HepG2 (cell line): ENCODE data around the gene SORD.
"Not testable (repeated sequence)": the region's sequence is repeated elsewhere in the genome, so short reads cannot be mapped to it uniquely, and the experiment has no call there.

ENCODE experiments used
- POLR2A ChIP-seq, 2 experiments: IDR thresholded peaks; 2 replicates each; pipeline ENCODE4 v1.6.1; 2011; ENCODE audit warnings: low read depth in 2 of 2, low read length in 2 of 2, mild to moderate bottlenecking in 1 of 2, moderate library complexity in 1 of 2; ENCODE audit not compliant: insufficient read depth in 1 of 2
- TCF7L2 ChIP-seq: IDR thresholded peaks from 2 replicates; pipeline ENCODE4 v1.6.1; 2011; ENCODE audit warnings: mild to moderate bottlenecking, low read depth, low read length, moderate library complexity
- ZNF143 ChIP-seq: sonication (generic); formaldehyde crosslinking; IDR thresholded peaks from 2 replicates; pipeline ENCODE4 v1.4.0; 2020; ENCODE audit warnings: missing genetic modification reagents
- ZNF274 ChIP-seq: sonication (generic); formaldehyde crosslinking; IDR thresholded peaks from 2 replicates; pipeline ENCODE4 v1.5.1; 2020; ENCODE audit warnings: mild to moderate bottlenecking, missing genetic modification reagents

GRCh38 chr15:44977781-44978180 lies 45.2 kb upstream of the SORD start:
- TF ChIP-seq ZNF143 (CRISPR knock-in tag); TCF7L2; ZNF274 (CRISPR knock-in tag); POLR2A (IDR thresholded peaks at IDR 0.05; ENCODE audit: insufficient read depth in 1 of 2, low read depth in 2 of 2, low read length in 2 of 2): not testable (repeated sequence)
